Stimulated activated effector memory CD8-positive, alpha-beta T cell treated with anti-CD3 and anti-CD28 coated beads, Interleukin-12 subunit alpha, Interleukin-12 subunit beta, amount 100 ng/mL, for 72 hours (primary cell): ENCODE data around the gene PRRX1.

ENCODE experiments used
- ATAC-seq: fragments of 150-1000 bp; cut with Tn5 transposase; 2 replicates; pipeline ENCODE4 v1.10.0; 2021
- DNase-seq, 2 donors: peaks; one replicate each; pipeline ENCODE4 v3.0.0; 2021 to 2022; ENCODE audit warnings: low spot score in 2 of 2
- H3K27ac Mint-ChIP-seq: one replicate; pipeline ENCODE4 v1.8.0; 2022; ENCODE audit warnings: mild to moderate bottlenecking, mixed read lengths
- H3K36me3 Mint-ChIP-seq: one replicate; pipeline ENCODE4 v1.8.0; 2022; ENCODE audit warnings: mild to moderate bottlenecking, mixed read lengths
- H3K4me1 Mint-ChIP-seq: one replicate; pipeline ENCODE4 v1.8.0; 2022; ENCODE audit warnings: mixed read lengths
- H3K4me3 Mint-ChIP-seq: one replicate; pipeline ENCODE4 v1.8.0; 2022; ENCODE audit warnings: mild to moderate bottlenecking, mixed read lengths
- H3K9me3 Mint-ChIP-seq: one replicate; pipeline ENCODE4 v1.8.0; 2022; ENCODE audit warnings: mixed read lengths

The PRRX1 gene

GRCh38 chr1:170696591-170697290 lies 32.8 kb downstream of the PRRX1 start:
- DNase-seq (no peak), ATAC-seq (no peak)
- Mint-ChIP-seq H3K4me1 (no peaks in the 10 kb centered on the region), H3K9me3 (no peaks in the 10 kb centered on the region), H3K27ac (no peak overlapping the region), H3K4me3 (no peak overlapping the region), H3K36me3 (no peaks in the 10 kb centered on the region)

GRCh38 chr1:170697316-170697715 lies 33.4 kb downstream of the PRRX1 start:
- Mint-ChIP-seq H3K4me1 (no peaks in the 10 kb centered on the region), H3K36me3 (no peaks in the 10 kb centered on the region), H3K4me3 (no peak overlapping the region), H3K27ac (no peak overlapping the region), H3K9me3 (no peaks in the 10 kb centered on the region)
- DNase-seq, result no peak
- no peak for ATAC-seq

DNA sequence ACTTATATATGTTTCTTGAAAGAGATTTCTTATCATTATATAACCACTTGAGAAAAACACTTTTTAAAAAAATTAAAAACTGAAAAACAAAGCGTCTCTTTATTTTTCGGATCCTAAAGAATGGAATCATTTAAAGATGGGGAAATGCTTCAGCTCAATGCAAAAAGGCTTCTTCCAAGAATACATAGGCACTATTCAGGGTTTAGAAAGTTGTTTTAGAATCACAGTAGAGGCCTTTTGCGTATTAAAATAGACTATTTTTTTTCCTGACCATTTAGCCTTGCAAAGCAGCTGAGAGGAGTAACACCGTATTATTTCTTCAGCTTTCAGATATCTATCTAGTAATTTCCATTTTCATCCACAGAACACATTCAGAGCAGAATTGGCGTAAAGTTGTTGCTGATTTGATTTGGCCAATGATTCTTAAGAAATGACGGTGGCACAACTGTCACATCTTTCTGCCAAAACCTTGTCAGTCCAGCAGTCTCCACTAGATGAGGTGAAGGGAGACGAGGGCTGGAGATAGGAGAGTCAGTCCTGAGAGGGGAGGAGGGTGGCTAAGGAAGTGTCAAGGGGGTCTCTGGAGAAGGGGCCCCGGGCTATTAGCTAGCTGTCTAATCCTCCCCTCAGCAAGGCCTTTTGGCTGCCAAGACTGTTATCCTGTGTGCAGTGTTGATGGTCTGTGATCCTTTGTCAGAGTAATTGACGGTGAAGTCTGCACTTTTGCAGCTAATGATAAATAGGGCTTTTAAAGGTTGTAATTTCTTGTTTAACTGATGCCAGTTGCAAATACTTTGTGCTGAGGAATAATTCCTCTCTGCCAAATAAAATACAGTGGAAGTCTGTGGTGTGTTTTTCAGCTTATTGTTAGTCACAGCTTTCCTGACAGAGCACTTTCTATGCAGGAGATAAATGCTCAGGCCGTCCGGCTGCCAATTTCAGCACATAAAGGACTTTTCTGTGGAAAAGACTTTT lies 34.7 kb downstream of the PRRX1 start:
- H3K9me3 Mint-ChIP-seq, result no peaks in the 10 kb centered on the region
- no peak for ATAC-seq

GRCh38 chr1:170699696-170700095 lies 35.8 kb downstream of the PRRX1 start:
- Mint-ChIP-seq H3K9me3 (no peaks in the 10 kb centered on the region), H3K27ac (no peak overlapping the region), H3K4me3 (no peak overlapping the region), H3K36me3 (no peaks in the 10 kb centered on the region), H3K4me1 (no peaks in the 10 kb centered on the region)
- DNase-seq, result no peak
- ATAC-seq, result no peak

More for the DNA sequence above, 34.7 kb downstream of the PRRX1 start:
- Mint-ChIP-seq H3K4me3 (no peak overlapping the region), H3K36me3 (no peaks in the 10 kb centered on the region), H3K27ac (no peak overlapping the region), H3K4me1 (no peaks in the 10 kb centered on the region)
- no peak for DNase-seq

DNA sequence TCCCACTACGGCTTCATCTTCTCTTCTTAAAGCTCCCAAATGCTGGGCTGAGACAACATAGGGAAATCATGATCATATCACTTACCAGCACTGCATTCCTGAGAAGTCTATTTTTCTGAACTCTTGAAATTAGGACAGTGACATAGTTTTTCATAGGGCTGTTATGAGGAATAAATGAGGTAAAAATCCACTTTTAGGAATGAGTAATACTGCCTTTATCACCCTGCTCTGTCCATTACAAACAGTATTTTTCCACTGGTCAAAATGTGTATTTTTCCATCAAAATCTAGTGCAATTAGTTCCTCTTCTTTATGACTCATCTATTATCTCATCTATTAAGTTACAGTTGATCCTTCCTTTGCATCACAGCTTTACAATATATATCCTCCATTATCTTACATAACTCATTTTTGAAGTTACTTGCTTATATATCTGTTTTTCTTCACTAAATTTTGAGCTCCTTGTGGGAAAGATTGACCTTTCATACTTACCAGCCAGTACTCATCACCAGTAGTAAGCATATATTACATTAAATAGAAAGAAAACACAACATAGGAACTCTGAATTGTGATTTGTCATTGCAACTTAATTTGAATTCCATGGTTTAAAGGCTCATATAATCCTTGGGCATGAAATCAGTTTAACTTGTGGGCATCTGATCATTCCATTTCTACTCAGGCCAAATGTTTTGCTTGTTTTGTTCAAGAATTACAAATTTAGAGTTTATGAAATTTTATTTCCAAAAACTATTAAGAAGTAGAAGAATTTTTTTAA lies 37.1 kb downstream of the PRRX1 start:
- no peaks in the 10 kb centered on the region for H3K4me1 Mint-ChIP-seq
- H3K9me3 Mint-ChIP-seq, result no peaks in the 10 kb centered on the region
- no peak for DNase-seq
- no peak overlapping the region for H3K4me3 Mint-ChIP-seq
- no peak overlapping the region for H3K27ac Mint-ChIP-seq
- H3K36me3 Mint-ChIP-seq, result no peaks in the 10 kb centered on the region
- no peak for ATAC-seq

GRCh38 chr1:170701962-170702361 lies 38.0 kb downstream of the PRRX1 start:
- no peaks in the 10 kb centered on the region for H3K4me1 Mint-ChIP-seq
- H3K36me3 Mint-ChIP-seq, result no peaks in the 10 kb centered on the region
- ATAC-seq (no peak), DNase-seq (no peak)
- no peak overlapping the region for H3K27ac Mint-ChIP-seq
- H3K9me3 Mint-ChIP-seq, result no peaks in the 10 kb centered on the region
- no peak overlapping the region for H3K4me3 Mint-ChIP-seq

GRCh38 chr1:170703591-170703990 lies 39.7 kb downstream of the PRRX1 start:
- Mint-ChIP-seq H3K4me3 (no peak overlapping the region), H3K4me1 (no peaks in the 10 kb centered on the region), H3K9me3 (no peaks in the 10 kb centered on the region), H3K36me3 (no peaks in the 10 kb centered on the region), H3K27ac (no peak overlapping the region)
- DNase-seq (no peak), ATAC-seq (no peak)

DNA sequence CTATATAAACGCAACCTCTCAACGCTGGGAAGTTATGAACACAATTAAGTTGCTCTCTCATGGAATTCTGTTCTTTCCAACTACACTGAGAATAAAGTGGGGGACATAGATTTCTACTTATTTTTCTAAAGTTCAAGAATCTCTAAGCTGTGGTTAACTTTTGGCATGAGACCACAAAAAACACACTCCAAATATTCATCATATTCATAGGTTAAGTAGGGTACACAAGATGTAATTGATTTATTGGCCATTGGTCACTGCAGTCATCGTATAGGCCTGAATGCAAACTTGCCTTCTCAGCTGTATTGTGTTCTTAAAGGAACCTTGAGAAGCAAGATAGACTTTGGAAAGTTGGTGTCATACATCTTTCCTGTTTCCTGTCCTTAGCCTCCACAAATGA lies 40.3 kb downstream of the PRRX1 start:
- Mint-ChIP-seq H3K27ac (no peak overlapping the region), H3K4me1 (no peaks in the 10 kb centered on the region), H3K4me3 (no peak overlapping the region), H3K36me3 (no peaks in the 10 kb centered on the region), H3K9me3 (no peaks in the 10 kb centered on the region)
- ATAC-seq, result no peak
- DNase-seq, result no peak

- H3K36me3 Mint-ChIP-seq, result no peaks in the 10 kb centered on the region
- no peaks in the 10 kb centered on the region for H3K9me3 Mint-ChIP-seq
- H3K27ac Mint-ChIP-seq, result no peak overlapping the region
- H3K4me1 Mint-ChIP-seq, result no peaks in the 10 kb centered on the region
- no peak for DNase-seq
- H3K4me3 Mint-ChIP-seq, result no peak overlapping the region
- ATAC-seq, result no peak
These were observed 42.0 kb downstream of the PRRX1 start for GRCh38 chr1:170705981-170706380.

GRCh38 chr1:170707117-170707516 lies 43.2 kb downstream of the PRRX1 start:
- H3K4me3 Mint-ChIP-seq, result no peak overlapping the region
- DNase-seq, result no peak
- no peaks in the 10 kb centered on the region for H3K4me1 Mint-ChIP-seq
- no peaks in the 10 kb centered on the region for H3K36me3 Mint-ChIP-seq
- H3K27ac Mint-ChIP-seq, result no peak overlapping the region
- H3K9me3 Mint-ChIP-seq, result no peaks in the 10 kb centered on the region
- no peak for ATAC-seq

GRCh38 chr1:170707959-170708655 lies 44.2 kb downstream of the PRRX1 start:
- Mint-ChIP-seq H3K36me3 (no peaks in the 10 kb centered on the region), H3K9me3 (no peaks in the 10 kb centered on the region), H3K27ac (no peak overlapping the region), H3K4me3 (no peak overlapping the region), H3K4me1 (no peaks in the 10 kb centered on the region)
- ATAC-seq, result peak; percentile 61
- no peak for DNase-seq

DNA sequence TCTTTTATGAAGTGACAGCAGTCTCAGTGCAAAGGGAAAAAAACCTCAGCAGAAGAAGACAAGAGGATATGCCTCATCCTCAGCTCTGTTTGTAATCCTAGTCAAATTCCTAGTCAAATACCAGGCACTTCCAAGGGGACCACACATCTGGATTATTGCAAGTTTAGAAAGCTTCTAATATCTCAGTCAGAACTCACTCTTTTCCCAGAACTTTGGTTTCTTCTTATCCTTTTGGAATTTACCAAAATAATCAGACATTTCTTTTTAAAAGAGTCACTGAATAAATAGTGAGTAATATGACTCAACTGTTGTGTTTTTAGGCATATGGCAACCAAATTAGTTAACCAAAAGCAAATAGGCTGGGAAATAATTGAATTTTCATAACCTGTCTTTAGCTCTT lies 47.8 kb downstream of the PRRX1 start:
- no peak overlapping the region for H3K4me3 Mint-ChIP-seq
- H3K36me3 Mint-ChIP-seq, result no peaks in the 10 kb centered on the region
- no peaks in the 10 kb centered on the region for H3K4me1 Mint-ChIP-seq
- no peak for ATAC-seq
- no peak for DNase-seq
- H3K27ac Mint-ChIP-seq, result no peak overlapping the region
- H3K9me3 Mint-ChIP-seq, result no peaks in the 10 kb centered on the region

GRCh38 chr1:170714163-170714562 lies 50.2 kb downstream of the PRRX1 start:
- H3K36me3 Mint-ChIP-seq, result no peaks in the 10 kb centered on the region

DNA sequence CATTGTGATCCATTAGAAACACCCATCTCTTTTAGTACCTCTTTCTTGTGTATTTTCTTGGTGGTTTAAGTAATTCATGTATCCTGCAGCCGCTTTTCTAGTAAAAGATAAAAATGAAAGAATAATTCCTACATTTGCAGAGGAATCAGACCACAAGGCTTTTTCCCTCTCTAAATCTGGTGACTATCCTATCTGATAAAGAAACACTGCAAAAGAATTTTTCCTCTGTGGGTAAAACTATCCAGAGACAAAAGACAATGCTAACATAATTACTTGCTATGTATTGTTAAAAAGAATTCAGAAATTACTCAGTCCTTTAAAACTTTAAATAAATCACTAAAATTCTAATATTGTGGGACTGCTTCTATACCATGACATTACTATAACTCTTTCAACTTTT lies 51.0 kb downstream of the PRRX1 start:
- Mint-ChIP-seq H3K4me3 (no peak overlapping the region), H3K27ac (no peak overlapping the region), H3K4me1 (no peaks in the 10 kb centered on the region), H3K9me3 (no peaks in the 10 kb centered on the region), H3K36me3 (no peaks in the 10 kb centered on the region)
- ATAC-seq (no peak), DNase-seq (no peak)

More at GRCh38 chr1:170714163-170714562, 50.2 kb downstream of the PRRX1 start:
- H3K27ac Mint-ChIP-seq, result no peak overlapping the region
- no peak for ATAC-seq
- no peaks in the 10 kb centered on the region for H3K4me1 Mint-ChIP-seq
- no peaks in the 10 kb centered on the region for H3K9me3 Mint-ChIP-seq
- no peak for DNase-seq
- H3K4me3 Mint-ChIP-seq, result no peak overlapping the region
